HG02981 (cell line): Measurements from ENCODE around the gene TMEM170B.
A peak's percentile ranks its signal among the peaks of the same experiment; 100 is the strongest.

Experiments used
- ATAC-seq: cut with Tn5 transposase; IDR thresholded peaks from one replicate; pipeline ENCODE4 v1.9.1; 2021; ENCODE audit warnings: mild to moderate bottlenecking, moderate library complexity; ENCODE audit not compliant: unreplicated experiment

Gene TMEM170B, protein sequence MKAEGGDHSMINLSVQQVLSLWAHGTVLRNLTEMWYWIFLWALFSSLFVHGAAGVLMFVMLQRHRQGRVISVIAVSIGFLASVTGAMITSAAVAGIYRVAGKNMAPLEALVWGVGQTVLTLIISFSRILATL

DNA sequence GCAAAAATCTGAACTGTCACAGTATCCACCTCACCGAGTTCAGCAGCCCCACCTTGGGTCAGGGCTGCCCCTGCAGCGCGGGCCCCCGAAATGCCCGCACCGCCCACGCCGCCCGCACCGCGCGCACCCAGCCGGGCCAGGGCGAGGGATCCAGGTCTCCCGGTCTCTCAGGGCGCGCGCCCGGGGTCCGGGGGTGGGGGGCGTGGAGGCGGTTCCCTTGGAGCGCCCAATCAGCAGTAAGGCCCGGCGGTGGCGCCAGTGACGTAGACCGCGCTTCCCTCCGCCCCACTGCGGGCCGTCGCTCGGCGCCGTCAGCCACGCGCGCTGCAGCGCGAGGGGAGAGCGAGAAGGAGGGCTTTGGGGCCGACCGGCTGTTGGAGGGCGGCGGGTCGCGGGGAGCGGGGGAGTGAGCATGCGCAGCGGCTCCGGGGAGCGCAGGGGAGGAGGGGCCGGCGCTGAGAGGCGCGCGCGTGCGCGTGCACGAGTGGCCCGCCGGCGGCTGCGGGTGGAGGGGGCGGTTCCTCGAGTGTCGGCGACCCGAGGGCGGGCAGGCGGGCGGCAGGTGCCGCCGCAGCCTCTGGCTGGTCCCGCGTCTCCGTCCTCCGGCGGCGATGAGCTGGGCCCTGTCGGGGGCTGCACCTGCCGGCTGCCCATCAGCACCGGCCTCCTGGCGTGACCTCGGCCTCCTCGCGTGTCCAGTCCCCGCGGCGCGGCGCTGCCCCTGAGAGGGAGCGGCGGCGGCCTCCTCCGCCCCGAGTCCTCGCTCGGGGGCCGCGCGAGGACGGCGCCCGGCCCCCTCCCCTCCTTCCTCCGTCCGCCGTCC is at the start of gene TMEM170B:
Gene TMEM170B, plus strand, starts transcription at position 521 of the 823 bp plus-strand sequence. CDS start 529 bp downstream, outside the sequence.
- ATAC-seq, result peak; percentile 97

DNA sequence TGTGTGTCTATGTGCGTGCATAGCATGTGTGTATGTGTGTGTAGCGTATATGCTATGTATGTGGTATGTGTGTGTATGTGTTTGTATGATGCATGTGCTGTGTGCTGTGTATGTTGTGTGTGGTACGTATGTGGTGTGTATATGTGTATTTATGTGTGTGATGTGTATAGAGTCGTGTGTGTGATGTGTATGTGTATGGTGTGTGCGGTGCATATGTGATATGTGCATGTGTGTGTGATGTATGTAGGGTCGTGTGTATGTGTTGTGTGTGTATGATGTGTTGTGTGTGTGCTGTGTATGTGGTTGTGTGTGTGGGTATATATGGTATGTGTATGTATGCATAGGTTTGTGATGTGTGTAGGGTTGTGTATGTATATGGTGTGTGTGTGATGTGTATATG is 46.6 kb upstream of the TMEM170B start:
- no peak for ATAC-seq

DNA sequence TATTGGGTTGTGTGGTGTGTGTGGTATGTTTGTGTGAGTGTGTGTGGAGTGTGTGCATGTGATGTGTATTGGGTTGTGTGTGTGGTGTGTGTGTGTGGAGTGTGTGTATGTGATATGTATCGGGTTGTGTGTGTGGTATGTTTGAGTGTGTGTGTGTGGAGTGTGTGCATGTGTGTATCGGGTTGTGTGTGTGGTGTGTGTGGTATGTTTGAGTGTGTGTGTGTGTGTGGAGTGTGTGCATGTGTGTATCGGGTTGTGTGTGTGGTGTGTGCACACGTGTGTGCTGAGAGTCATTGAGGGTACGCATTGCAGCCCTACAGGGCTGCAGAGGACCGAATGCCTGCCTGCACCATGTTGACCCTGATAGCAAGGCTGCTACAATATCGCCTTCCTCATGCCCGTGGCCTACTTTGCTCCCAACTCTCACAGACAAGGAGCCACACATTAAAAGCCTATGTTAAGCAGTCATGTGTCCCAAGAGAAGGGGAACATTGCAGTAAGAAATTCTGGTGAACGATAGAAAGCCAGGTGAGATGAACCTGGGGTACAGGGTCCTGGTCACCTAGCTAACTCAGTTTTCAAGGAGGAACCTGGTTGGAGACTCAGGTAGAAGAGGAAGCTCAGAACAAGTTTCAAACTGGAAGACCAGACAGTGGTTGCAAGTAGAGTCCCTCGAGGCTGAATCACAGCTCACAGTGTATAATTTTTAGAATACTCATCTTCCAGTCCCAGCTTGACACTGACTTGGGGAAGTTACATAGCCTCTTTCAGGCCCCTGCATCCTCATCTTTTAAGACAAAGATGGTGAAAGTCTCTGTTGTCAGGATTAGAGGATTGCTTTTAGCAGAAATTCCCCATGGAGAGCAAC is 45.7 kb upstream of the TMEM170B start:
- ATAC-seq, result no peak

DNA sequence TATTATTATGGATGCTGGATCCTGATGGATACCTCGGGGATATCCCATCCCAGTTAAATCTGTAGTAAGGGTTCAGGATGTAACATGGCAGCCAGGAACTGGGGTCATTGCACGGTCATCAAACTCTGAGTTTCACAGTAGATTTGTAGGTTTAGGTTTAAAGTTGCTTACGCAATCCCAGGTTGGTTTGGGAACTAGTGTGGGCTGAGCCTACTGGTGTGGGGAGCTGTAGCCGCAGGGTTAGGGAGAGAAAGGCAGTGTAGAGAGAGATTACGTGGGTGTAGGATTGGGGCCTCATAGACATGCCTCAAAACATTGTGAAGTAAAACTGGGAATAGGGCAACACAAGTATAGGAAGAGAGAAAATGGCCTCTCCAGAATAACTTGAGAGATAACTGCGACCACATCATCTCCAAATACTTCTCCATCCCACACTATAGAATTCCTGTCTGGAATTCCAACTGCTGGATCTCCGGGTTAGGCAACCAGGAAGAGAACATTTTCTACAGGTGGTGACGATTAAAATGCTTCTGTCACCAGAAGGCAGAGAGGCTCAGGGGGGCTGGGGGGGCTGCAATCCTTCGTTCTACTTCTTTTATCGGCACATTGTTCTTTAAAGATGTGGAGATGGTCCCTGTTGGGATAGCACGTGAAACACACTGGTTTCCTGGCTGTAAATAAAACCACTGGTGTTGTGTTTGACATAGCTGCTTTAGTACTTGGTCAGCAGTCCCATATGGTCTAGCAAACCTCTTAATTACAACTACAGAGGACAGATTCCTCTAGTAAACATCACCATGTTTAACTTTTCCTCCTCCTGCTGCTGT is 44.9 kb upstream of the TMEM170B start:
- no peak for ATAC-seq

DNA sequence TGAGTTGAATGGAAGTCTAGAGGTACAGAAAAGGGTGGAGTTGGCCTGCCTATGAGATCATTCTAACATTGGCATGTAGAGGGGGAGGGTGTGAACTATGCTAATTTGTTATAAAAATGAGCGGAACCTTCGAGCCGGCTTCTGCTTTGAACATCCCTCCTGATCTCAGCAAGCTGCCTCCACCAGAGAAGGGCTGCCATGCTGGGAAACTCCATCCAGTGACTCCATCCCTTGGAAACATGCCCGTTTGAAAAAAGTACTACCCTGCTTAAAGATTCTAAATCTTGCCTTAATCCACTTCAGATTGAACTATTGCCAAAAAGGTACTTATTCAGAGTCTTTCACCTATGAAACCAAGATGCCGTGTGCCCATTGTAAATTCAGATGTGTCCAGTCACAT is 43.6 kb upstream of the TMEM170B start:
- ATAC-seq, result no peak

DNA sequence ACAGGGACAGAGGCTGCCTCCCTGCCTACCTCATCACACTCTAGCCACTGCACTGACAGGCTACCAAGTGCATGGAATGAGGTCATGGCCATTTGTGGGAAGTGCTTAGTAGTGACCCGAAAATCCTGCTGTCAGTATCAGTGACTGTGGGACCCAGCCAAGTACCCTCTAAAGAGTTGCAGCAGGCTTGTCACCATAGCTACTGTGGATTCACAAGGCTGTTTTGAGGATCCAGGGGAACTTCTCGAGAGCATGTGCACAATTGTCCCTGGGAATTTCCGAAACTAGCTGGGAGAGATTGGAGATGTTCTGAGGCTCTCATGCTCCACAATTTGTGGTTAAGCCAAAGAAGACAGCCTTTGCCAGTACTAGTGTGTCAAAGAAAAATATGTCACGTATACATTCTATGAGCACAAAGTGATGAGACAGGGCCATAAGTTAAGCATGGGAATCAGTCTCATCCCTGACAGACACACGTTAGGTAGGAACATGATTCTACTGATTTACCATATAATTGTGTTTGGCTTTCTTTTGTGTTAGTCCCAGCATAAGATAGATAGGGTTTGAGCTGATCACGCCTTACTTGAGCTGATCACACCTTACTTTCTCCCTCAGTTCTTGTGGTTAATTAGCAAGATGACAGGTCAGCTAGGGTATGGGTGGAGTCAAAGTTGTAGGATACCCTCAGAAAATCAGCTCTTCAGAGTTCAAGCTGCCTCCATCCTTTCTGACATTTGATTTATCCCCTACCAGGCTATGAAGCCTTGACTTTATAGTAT is 42.6 kb upstream of the TMEM170B start:
- ATAC-seq, result peak; percentile 42

DNA sequence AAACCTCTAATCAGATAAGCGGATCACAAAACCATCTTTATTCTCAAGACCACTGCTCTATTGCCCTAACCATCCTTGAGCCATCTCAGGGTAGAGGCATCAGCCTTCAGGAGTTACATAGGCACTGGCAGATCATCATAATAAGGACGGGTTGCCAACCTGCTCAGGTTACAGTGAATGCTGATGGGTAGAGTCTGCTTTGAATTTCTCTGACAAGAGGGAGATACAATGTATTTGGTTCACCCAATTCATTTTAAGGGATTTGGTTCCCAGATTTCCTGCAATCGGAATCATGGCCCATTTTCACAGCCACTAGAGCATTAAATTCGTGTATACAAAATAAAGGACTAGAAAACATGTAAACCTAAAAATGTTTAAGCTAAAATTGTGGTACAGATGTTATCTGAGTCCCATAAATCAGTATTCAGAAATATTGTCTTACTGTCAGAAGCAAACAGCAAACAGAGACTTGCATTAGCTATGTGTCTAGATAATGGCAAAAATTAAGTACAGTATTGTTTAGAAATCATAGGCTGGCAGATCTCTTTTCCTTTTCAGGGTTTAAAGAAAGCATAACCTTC is 41.9 kb upstream of the TMEM170B start:
- ATAC-seq, result no peak

DNA sequence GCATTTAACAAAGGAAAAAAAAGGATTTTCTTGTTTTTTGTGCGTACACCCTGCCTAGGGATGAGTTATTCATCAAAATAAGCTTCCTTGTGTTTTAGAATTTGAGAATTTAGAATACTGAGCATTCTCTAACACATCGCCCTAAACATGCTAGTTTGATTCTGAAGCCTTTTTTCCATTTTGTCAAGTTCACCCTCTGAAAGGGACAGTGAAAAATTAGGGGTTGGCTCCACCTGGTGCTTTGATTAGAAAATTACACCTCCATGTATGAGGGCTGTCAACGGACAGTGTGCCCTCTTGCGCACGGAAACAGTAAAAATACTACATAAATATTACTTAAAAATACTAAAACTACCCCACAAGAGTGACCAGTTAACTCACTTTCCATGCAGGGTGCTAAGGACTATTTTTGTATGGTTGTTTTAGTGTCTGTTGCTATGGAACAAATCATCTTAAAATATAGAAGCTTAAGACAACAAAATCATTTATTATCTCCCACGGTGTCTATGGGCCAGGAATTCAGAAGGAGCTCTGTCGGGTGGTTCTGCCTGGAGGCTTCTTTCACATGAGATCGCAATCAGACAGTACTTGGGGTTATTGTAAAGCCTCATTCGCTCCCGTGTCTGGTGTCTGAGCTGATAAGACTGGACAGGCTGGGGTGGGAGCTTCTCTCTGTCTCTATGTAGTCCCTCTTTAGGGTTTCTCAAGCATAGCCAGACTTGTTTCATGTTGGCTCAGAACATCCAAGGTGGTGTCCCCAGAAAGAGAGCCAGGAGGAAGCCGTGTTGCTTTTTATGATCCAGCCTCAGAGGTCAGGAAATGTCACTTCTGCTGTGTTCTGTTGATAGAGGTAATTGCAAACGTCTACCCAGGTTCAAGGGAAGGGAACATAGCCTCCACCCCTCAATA is 41.1 kb upstream of the TMEM170B start:
- peak; percentile 55 for ATAC-seq

DNA sequence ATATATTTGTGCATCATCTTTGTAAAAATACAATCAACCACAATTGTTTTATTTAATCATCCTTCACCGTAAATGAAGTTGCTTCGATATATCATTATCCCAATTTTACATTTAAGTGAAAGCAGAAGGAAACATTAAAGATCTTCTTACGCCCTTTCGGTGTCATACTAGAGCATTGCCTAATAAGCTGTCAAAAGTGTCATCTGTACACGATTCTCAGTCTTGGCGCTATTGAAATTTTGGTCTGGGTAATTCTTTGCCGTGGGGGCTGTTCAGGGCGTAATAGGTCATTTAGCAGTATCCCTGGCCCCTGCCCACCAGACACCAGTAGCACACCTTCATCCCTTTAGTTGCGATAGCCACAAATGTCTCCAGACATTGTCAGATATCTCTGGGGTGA is 40.4 kb upstream of the TMEM170B start:
- no peak for ATAC-seq

DNA sequence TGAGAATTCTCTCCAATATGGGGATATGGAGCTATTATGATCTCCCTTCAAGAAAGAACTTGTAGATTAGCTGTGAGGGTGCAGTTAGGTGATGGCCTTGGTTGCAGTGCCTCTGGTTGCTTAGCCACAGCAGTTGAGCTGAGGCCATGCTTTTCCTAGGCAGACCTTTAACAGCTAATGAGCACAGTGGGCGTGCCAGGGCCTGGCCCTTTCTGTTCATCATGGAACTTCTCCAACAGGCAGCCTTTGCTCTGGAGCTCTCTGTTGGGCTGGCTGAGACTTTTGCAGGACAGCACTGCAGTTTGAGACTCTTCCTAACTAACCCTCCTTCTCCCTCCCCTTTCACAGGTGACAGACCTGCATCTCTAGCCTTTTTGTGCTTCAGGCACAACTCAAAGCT is 39.7 kb upstream of the TMEM170B start:
- no peak for ATAC-seq

DNA sequence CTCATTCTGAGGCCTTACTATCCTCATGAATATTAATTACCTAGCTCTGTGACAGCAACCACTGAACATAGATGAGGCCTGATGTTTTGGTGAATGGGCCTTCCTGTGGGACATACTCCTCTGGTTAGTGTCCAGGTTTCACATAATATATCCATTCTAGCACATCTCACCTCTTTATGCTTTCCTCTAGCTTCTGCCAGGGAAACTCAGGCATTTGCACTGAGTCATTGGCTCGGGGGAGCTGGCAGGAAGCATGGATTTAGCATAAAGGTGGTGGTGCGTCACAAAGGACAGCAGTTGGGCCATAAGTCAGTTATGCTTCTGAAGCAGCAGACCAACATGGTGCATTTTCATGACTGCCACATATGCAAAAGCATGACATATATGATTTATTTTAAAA is 37.5 kb upstream of the TMEM170B start:
- ATAC-seq, result no peak

DNA sequence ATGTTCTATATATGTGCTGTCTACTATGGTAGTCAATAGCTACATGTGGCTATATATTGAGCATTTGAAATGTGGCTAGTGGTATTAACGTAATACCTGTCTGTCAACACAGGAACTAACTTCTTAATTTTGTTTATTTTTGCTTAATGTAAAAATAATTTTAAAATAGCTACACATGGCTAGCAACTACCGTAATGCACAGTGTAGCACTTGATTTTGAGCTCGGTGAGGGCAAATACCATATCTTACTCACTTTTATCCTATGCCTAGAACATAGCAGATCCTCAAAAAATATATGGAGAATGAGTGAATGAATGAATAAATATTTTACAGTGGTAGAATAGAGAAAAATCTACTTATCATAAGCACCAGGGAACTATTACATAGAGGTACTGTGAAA is 28.1 kb upstream of the TMEM170B start:
- ATAC-seq, result no peak

DNA sequence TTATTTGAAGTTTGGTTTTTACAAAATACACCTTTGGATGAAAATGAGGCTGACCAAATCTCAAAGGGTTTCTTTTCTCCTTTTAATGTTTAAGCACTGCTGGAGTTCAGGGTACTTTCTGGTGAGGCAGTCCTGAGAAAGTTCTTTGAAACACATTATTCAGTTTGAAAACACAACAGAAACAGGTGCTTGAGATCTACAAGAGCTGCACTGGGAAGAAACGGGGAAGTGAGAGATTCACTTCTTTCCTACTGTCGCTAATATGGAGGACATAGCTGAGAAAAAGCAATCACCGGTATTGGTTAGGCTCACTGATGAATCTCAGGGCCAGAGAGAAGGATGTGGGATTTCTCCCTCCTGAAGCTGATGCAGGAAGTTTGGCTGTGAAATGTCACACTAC is 22.9 kb upstream of the TMEM170B start:
- peak; percentile 81 for ATAC-seq

DNA sequence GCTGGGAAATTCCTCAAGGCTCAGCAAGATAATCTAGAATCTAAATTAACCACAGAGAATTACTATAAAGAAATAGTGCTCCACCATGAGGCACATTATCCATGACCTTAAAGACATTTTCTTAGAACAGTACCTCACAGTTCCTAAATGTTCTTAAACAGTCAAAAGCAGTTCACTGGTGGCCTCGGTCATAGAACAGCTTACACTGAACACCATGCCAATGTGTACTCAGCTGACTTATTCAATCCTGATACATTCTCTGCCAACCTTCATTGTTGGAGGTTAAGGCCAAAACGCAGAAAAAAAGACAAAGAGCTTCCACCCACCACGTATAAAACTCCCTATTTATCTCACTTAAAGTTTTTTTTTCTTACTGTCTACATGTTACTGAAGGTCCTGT is 21.8 kb upstream of the TMEM170B start:
- no peak for ATAC-seq

DNA sequence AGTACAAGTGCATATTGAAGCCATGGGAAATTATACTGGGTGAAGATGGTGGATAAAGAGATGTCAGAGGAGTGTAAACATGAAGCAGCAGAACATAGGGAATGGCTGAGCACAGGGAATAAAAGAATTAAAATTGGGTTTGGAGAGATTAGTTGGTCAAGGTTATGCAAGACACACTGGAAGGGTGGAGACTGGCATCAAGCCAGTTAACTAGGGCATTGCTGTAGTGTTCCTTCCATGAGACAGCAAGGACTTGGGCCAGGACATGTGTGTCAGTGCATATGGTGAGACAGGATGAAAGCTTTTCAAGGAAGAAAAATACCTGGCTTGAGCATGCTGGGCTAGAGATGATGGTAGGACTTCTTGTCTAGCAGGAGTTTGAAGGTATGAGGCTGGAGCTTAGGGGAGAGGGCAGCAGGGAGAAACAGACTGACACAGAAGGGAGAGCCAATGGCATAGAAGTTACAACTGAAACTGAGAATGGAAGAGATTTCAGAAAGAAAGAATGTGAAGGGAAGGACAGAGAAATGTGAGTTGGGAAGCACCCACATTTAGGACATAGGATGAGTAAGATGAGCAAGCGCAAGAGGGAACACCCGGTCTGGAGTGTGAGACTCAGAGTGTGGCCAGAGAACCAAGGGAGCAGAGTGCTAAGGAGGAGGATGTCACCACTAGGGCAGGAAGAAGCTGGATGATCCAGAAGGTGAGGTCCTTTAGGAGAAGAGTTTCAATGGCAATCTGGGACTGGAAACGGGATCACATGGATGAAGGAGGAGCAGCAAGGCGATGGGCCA is 14.5 kb upstream of the TMEM170B start:
- no peak for ATAC-seq

DNA sequence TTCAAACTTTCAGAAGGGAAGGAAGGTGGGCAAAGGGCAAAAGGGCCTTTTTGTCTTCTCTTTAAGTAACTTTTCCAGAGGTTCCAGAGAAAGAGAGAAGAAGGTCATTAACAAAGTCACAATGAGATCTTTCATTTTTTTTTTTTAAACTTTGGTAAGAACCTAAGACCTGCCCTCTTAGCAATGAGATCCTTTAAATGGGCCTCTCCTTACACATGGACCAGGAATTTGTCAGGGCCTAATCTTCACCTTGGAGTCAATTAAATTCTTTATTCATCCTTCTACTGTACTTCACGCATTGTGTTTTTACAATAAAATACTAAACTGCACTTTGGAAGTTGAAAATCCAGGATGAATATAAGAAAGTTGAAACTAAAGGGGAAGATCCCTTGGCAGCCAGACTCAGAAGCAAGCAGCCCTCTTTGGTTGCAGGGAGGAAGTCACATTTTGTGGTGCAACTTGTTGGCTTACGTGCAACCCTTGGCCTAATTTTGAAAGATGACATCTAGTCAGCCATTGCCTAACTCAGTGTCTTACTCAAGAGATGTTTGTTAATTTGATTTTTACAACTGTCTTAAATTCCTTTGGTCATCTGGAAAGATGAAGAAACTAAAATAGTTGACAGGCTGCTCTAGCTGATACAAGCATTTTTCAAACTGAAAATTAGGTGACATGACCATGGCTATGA is 11.9 kb upstream of the TMEM170B start:
- no peak for ATAC-seq

DNA sequence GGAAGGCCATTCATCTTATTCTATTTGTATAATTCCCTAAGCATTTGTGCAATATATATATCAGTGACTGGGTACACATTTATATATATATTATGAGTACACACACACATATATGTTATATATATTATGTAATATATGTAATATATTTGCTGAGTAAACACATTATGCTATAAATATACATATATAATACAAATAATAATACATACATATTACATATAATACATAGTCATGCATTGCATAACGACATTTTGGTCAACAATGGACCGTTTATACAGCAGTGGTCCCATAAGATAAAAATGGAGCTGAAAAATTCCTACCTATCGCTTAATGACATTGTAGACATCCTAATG is 11.4 kb upstream of the TMEM170B start:
- no peak for ATAC-seq
